Measurements from ENCODE around the gene UBXN2A. TPM values are rescaled to one million over a fixed set of nuclear protein-coding genes. Genes with fewer than 3 reads are reported as not detected.

The UBXN2A gene
- total RNA-seq, 1 donor from 2014 or later: 14.6 TPM

- intact Hi-C loops (cut with micrococcal nuclease): loop anchor here (10.0 kb wide), 1 partner anchor 752 kb away; the partner anchor contains the start of genes CENPO and PTRHD1
These were observed 102.9 kb downstream of the UBXN2A start for GRCh38 chr2:24043133-24043532.

- intact Hi-C loops (cut with micrococcal nuclease): loop anchor here (2.0 to 10.0 kb wide), 2 partner anchors 39 to 749 kb away; partner anchors contain the start of genes CENPO, PTRHD1 and TP53I3
These were observed 105.5 kb downstream of the UBXN2A start for GRCh38 chr2:24045511-24046508.

DNA sequence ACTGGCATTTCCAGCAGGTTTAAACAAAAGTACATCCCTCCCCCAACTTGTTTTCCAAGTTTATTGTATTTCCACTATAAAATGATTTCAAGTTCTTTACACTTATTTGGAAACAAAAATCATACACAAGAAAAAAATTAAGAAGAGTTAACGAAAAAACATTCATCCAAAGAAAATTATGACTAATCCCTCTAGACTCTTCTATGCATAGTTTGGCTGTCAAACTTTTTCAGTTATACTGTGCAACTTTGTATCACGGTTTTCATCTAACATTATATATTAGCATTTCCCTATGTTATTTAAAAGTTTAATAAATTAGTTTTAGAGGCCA, 106.3 kb downstream of the UBXN2A start:
- intact Hi-C loops (cut with micrococcal nuclease): loop anchor here (2.0 to 10.0 kb wide), 2 partner anchors 38 to 748 kb away; partner anchors contain the start of genes CENPO, PTRHD1 and TP53I3

DNA sequence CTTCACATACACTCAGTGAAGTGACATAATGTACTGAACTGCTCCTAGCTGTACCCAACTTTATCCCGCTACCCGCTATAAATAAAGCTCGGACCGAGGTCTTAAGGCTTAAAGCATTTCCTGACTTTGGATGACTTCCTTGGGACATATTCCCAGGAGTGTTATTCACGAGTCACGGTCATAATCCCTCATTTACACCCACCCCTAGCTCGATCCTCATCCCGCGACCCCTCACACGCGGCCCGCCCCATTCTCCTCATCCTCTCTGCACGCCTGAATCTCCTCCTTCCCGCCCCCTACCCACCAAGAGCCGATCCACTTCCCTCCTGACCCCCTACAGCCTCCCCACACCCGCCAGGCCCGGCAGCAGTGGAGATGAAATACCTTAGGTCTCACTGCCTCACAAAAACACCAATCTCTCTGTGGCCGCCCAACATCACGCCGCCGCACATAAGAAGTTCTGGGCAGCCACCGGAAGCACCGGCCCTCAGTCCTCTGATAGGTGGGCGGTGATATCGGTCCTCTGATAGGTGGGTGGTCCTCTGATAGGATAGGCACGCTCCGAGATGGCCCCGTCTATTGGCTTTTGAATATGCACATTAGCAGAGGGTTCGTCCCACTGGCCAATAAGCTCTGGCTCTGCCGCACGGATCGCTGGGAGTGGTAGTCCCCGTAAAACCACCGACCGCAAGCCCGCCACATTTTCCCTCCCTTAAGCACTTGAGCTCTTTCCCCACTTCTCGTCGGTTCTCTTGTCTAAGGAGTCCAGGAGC, 106.9 kb downstream of the UBXN2A start, which contains the start of gene WDCP:
TSS of gene WDCP (minus strand) at position 462 of the 773 bp plus-strand sequence. CDS start 7,897 bp downstream, outside the sequence.
- intact Hi-C loops (cut with micrococcal nuclease): loop anchor here (1.0 to 10.0 kb wide), 5 partner anchors 29 to 748 kb away; partner anchors contain the start of genes CENPO, PTRHD1, SF3B6 and TP53I3

GRCh38 chr2:24047703-24048033, 107.4 kb downstream of the UBXN2A start:
- intact Hi-C loops (cut with micrococcal nuclease): loop anchor here (1.0 to 10.0 kb wide), 5 partner anchors 29 to 747 kb away; partner anchors contain the start of genes CENPO, PTRHD1, SF3B6 and TP53I3

- intact Hi-C loops (cut with micrococcal nuclease): loop anchor here (10.0 kb wide), 1 partner anchor 746 kb away; the partner anchor contains the start of genes CENPO and PTRHD1
These were observed 108.7 kb downstream of the UBXN2A start for GRCh38 chr2:24048769-24049484.

GRCh38 chr2:24049485-24050021, 109.3 kb downstream of the UBXN2A start, which contains the start of gene FKBP1B:
TSS of gene FKBP1B (plus strand) at chr2:24049741. CDS start at chr2:24049850, 109 bp downstream.
- intact Hi-C loops (cut with micrococcal nuclease): loop anchor here (10.0 kb wide), 1 partner anchor 745 kb away; the partner anchor contains the start of genes CENPO and PTRHD1

DNA sequence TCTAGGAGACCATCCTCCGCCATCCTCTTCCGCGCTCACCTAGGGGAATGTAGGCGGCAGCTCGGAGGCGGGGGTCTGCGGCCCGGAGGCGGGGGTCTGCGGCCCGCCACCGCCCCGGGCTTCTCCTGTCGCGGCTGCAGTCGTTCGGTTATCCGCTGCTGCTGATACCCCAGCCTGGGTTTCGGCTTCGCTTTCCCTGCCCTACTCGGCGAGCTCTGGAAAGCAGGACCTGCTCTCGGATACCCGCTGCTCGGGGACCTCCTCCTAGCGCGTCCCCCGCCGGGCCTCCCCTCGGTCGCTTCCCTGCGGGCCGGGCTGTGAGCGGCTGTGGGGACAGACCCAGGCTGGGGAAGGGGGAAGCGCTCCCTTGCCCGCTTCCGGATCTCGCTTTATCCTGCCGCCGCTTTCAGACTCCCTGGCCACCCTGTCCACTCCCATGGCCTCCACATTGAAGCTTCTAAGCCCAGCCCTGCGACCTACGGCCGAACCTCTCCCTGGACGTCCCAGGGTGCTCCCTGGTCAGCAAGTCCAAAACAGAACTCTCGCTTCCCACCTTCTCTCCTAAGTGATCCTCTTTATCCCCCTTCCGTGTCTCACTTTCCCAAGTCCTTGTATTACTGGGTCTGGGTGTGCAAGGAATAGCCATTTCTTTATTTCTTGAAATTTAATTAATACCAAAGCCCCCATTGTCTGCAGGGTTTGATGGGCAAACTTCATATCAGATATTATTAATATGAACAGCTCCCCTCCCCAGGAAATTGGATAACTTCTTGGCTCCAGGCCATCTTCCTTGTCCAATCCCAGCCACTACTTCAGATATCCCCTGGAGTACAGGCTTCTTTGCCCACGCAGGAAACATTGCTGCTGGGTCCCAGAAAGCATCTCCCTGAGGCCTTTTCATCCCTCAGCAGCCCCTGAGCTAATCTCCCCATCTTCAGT, 110.0 kb downstream of the UBXN2A start:
- intact Hi-C loops (cut with micrococcal nuclease): no loop called here

- intact Hi-C loops (cut with micrococcal nuclease): no loop called here
These were observed 111.6 kb downstream of the UBXN2A start for GRCh38 chr2:24051833-24052232.

GRCh38 chr2:24052951-24053350, 112.7 kb downstream of the UBXN2A start:
- intact Hi-C loops (cut with micrococcal nuclease): no loop called here

Other genes with a start within 250 kb of the UBXN2A start
- gene ATAD2B, start 13.3 kb upstream of the UBXN2A start, total RNA-seq: 25.5 and 28.8 TPM in 2 replicates
- 0.09 TPM in 1 of 2 replicates, not detected in the other for gene MFSD2B, start 69.6 kb downstream of the UBXN2A start, total RNA-seq
- gene WDCP, start 106.9 kb downstream of the UBXN2A start, total RNA-seq: 20.2 and 22.3 TPM in 2 replicates
- gene FKBP1B, start 109.3 kb downstream of the UBXN2A start, total RNA-seq: 0.43 and 0.86 TPM in 2 replicates
- gene SF3B6, start 135.9 kb downstream of the UBXN2A start, total RNA-seq: 92.5 and 94.6 TPM in 2 replicates
- 2.2 and 2.7 TPM in 2 replicates for gene TP53I3, start 144.4 kb downstream of the UBXN2A start, total RNA-seq
- gene PFN4, start 182.9 kb downstream of the UBXN2A start, total RNA-seq: not detected in 2 replicates
- gene FAM228B, start 183.0 kb downstream of the UBXN2A start, total RNA-seq: 6.6 and 6.8 TPM in 2 replicates
- gene FAM228A, start 234.6 kb downstream of the UBXN2A start, total RNA-seq: 0.57 TPM in 1 of 2 replicates, not detected in the other

Data from T-helper 2 cell treated with Interferon-gamma antibody and Interleukin-4, amounts not matched to agents 100 ng/mL and 5 ng/mL, for 36 hours (primary cell).